HUES64 (cell line): Measurements from ENCODE around the gene NADK.
"Not testable (repeated sequence)": the region's sequence is repeated elsewhere in the genome, so short reads cannot be mapped to it uniquely, and the experiment has no call there.

Experiments
- H3K27ac ChIP-seq: 2 replicates; pipeline ENCODE4 v1.7.0; 2013; ENCODE audit warnings: low read depth, low read length, inconsistent platforms
- H3K27me3 ChIP-seq: 2 replicates; pipeline ENCODE4 v1.6.1; 2013; ENCODE audit warnings: mild to moderate bottlenecking, low read length; ENCODE audit not compliant: insufficient read depth
- H3K36me3 ChIP-seq: 2 replicates; pipeline ENCODE4 v1.6.1; 2013; ENCODE audit warnings: mild to moderate bottlenecking, low read length; ENCODE audit not compliant: insufficient read depth
- H3K4me1 ChIP-seq: 2 replicates; pipeline ENCODE4 v1.6.1; 2013; ENCODE audit warnings: mild to moderate bottlenecking, low read length, moderate library complexity; ENCODE audit not compliant: insufficient read depth
- H3K4me3 ChIP-seq: 2 replicates; pipeline ENCODE4 v1.5.1; 2013; ENCODE audit warnings: mild to moderate bottlenecking, low read length, moderate library complexity
- H3K9ac ChIP-seq: 2 replicates; pipeline ENCODE4 v1.6.1; 2013; ENCODE audit warnings: mild to moderate bottlenecking, low read depth, low read length
- H3K9me3 ChIP-seq: 2 replicates; pipeline ENCODE4 v1.6.1; 2013; ENCODE audit warnings: low read depth, low read length; ENCODE audit not compliant: insufficient read depth
- WGBS: fragments of 150-250, 120-280 bp; methylation state at CpG from one replicate; pipeline ENCODE4 v1.1.7; 2013; ENCODE audit warnings: missing lambda C conversion rate; 5-methylcytosine and 5-hydroxymethylcytosine counted together

Gene NADK

DNA sequence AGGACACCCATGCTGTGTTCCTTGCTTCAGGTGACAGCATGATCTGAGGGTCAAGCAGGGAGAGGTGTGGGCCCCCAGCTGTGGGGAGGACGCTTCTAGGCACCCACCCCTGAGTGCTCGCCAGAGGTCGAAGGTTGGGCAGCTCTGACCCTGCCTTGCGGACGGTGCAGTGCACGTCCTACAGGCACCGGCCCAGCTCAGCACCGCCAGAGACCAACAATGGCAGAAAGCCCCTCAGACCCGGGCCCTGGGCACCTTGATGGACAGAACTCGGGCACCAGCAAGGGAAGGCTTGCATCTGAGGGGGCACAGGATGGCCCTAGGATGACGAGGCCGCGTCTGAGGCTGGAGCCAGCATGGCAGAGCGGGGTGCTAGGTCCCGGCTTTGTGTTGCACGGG lies 24.7 kb downstream of the NADK start:
- peaks cover 52% of the 10 kb centered on the region for H3K36me3 ChIP-seq
- WGBS = 95% methylated on average over 16 of the region's 16 CpGs
- no peak overlapping the region for H3K9ac ChIP-seq
- no peak overlapping the region for H3K27ac ChIP-seq
- no peaks in the 10 kb centered on the region for H3K27me3 ChIP-seq
- no peaks in the 10 kb centered on the region for H3K9me3 ChIP-seq
- H3K4me3 ChIP-seq = no peak overlapping the region
- no peaks in the 10 kb centered on the region for H3K4me1 ChIP-seq

- Histone ChIP-seq H3K9ac (no peak overlapping the region), H3K9me3 (no peaks in the 10 kb centered on the region), H3K4me3 (no peak overlapping the region), H3K27me3 (no peaks in the 10 kb centered on the region), H3K27ac (no peak overlapping the region; the same call in 1 of the 2 replicates), H3K36me3 (peaks cover 45% of the 10 kb centered on the region), H3K4me1 (no peaks in the 10 kb centered on the region)
- WGBS = 86% methylated on average over 37 of the region's 37 CpGs
Observed at GRCh38 chr1:1752636-1753606, 25.3 kb downstream of the NADK start.

DNA sequence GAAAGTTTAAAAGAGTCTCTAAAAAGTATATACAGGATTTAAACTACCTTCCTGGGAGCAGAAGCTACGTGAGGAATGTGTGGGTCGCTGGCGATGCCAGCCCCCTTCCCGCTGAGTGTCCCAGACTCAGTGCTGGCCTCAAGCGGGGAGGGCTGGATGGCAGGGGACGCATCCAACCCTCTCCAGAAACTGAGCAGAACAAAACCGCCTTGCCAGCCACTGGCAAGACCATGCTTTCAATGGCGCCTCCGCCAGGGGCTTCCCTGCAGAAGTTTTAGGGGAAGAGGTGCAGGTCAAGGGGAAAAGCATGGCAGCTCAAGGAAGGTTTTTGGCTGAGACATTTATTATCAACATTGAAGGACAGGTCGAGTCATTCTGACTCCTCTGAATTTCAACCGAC lies 26.1 kb downstream of the NADK start:
- H3K9me3 ChIP-seq = no peaks in the 10 kb centered on the region
- H3K4me1 ChIP-seq = no peaks in the 10 kb centered on the region
- WGBS = 89% methylated on average over 11 of the region's 11 CpGs
- H3K36me3 ChIP-seq = peaks cover 42% of the 10 kb centered on the region
- no peaks in the 10 kb centered on the region for H3K27me3 ChIP-seq
- no peak overlapping the region for H3K9ac ChIP-seq
- H3K27ac ChIP-seq = no peak overlapping the region
- H3K4me3 ChIP-seq = no peak overlapping the region

DNA sequence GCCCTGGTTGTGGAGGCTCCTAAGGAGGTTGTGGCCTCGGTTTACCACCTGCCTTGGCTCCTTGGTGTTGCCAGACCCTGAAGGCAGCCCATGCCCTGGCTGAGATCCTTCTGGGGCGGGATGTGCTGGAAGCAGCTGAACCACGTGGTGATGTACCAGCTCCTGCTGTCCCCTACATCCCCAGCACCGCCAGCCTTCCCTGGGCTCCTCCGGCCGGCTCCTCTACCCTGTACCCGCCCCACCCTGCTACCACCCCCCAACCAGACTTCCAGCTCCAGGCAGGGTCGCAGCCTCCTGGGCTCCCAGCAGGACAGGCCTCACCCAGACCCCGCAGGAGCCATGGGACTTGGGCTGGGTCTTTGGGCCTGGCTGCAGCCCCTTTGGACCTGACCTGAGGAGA lies 28.3 kb downstream of the NADK start:
- H3K27me3 ChIP-seq = not testable (repeated sequence)
- 82% methylated on average over 6 of the region's 9 CpGs for whole genome bisulfite sequencing

GRCh38 chr1:1748686-1749321 lies 29.5 kb downstream of the NADK start:
- Histone ChIP-seq H3K27me3 (no peaks in the 10 kb centered on the region), H3K27ac (0 out of 2 replicates have a peak overlapping the region, but pooled peaks have one; percentile 35), H3K9me3 (no peaks in the 10 kb centered on the region), H3K9ac (no peak overlapping the region), H3K36me3 (peaks cover 13% of the 10 kb centered on the region), H3K4me1 (no peaks in the 10 kb centered on the region), H3K4me3 (no peak overlapping the region)
- 80% methylated on average over 18 of the region's 18 CpGs for WGBS

More for the DNA sequence above, 28.3 kb downstream of the NADK start:
- H3K4me3 ChIP-seq, H3K4me1 ChIP-seq, H3K9ac ChIP-seq, H3K27ac ChIP-seq, H3K9me3 ChIP-seq: not testable (repeated sequence)
- H3K36me3 ChIP-seq = peaks cover 22% of the 10 kb centered on the region

DNA sequence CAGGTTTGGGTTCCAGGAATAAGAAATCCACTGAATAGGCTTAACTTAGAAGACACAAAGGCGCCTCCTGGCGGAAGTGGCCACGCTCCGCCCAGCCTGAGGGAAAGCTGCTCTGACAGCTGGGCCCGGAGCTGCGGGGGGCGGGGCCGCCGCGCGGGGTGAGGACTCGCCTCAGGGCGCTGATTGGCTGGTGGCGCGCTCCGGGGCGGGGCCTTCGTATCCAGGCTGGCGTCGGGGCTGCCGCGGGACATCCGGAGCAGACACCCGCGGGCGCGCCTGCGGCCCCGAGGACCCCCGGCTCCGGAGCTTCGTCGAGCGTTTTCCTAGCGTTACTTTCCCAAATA lies 31.7 kb downstream of the NADK start:
- H3K9ac ChIP-seq, H3K36me3 ChIP-seq, H3K4me1 ChIP-seq, H3K4me3 ChIP-seq, H3K27me3 ChIP-seq, H3K27ac ChIP-seq, H3K9me3 ChIP-seq: not testable (repeated sequence)
- no CpG with 5 or more reads among the region's 35 CpGs for WGBS

DNA sequence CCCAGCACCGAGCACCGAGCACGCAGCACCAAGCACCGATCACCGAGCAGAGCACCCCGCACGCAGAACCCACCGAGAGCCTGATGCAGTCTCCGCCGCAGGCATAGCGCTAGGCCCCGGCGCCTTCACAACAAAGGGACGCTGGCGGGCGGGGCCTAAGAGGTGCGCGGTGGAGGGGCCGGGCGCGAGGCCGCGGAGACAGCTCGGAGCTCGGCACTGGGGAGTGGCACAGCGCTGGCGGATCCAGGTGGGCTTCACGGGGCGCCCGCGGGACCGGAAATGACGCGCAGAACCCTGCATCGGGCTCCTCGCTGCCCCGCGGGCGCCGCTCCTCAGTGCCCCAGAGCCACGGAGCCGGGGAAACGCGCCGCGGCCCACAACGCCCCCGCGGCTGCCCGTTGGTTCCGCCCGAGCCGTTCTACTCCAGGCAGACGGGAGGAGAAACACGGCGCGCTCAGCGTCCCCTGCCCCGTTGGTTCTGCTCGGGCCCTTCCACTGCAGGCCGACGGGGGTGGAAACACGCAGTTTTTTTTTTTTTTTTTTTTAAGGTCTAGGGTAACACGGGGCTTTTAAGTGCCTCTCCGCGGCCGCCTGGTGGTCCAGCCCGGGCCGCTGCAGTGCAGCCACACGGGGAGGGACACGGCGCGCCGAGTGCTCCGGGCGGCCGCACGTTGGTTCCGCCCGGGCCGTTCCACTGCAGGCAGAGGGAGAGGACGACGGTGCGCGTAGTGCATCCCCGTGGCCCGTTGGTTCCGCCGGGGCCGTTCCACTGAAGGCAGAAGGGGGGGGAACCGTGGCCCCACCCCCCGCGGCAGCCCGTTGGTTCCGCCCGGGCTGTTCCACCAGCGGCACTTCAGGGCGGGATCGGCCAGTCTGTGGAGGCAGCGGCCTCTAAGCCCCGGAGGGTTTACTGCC lies 32.4 kb downstream of the NADK start:
- not testable (repeated sequence) for H3K27me3 ChIP-seq, H3K36me3 ChIP-seq, H3K4me1 ChIP-seq, H3K9me3 ChIP-seq
- peak overlapping the region; percentile 45 for H3K4me3 ChIP-seq
- H3K27ac ChIP-seq = peak overlapping the region; percentile 81; the same call in 1 of the 2 replicates
- peak overlapping the region; percentile 79 for H3K9ac ChIP-seq
- 0% methylated on average over 6 of the region's 101 CpGs for WGBS

DNA sequence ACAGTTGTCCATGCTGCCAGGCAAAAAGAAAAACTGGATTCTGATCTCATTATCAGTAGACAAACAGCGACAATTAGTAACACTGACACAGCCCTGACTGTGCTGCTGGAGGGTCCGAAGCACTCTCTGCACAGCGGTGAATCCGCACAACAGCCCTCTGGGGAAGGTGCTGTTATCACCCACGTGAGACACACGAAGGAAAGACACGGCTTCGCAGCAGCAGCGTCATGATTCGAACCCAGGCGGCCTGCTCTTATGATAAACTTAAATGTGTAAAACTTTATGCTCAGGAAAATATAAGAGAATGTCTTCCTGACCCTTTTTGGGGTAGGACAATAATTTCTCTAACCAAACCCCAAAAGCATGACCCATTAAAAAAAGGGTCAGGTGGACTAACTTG lies 35.7 kb downstream of the NADK start:
- not testable (repeated sequence) for H3K4me3 ChIP-seq, H3K27ac ChIP-seq
- 93% methylated on average over 11 of the region's 11 CpGs for WGBS

GRCh38 chr1:1741013-1741412 lies 37.3 kb downstream of the NADK start:
- H3K27ac ChIP-seq, H3K36me3 ChIP-seq, H3K9ac ChIP-seq, H3K9me3 ChIP-seq, H3K4me1 ChIP-seq, H3K4me3 ChIP-seq, H3K27me3 ChIP-seq: not testable (repeated sequence)
- 89% methylated on average over 12 of the region's 12 CpGs for WGBS

More for the DNA sequence above, 35.7 kb downstream of the NADK start:
- H3K36me3 ChIP-seq, H3K27me3 ChIP-seq, H3K4me1 ChIP-seq, H3K9ac ChIP-seq, H3K9me3 ChIP-seq: not testable (repeated sequence)

DNA sequence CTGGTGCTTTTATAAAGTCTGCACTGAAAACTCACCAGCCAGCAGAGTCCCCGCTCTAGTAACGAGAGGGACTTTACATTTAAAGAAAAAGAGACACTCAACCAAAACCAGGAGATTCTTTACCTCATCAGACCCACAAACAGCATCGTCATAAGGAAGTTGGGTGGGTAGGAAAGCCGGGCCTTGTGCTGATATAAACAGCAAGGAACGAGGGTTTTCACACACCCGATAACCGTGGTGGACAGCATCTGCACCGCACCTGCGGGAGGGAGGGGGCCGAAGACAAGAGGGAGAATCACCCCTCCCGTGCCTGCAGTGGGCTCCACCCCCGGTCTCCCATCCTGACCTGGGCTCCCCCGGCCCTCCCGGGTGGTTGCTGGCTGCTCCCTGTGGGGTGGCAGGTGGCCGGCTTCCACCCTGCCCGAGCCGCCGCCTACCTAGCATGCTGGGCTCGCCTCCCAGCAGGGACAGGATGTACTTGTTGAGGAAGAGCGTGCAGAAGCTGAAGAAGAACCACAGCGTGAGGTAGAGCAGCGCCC lies 39.4 kb downstream of the NADK start:
- WGBS = 91% methylated on average over 4 of the region's 22 CpGs
- not testable (repeated sequence) for H3K4me3 ChIP-seq, H3K27me3 ChIP-seq, H3K9me3 ChIP-seq, H3K4me1 ChIP-seq, H3K27ac ChIP-seq, H3K36me3 ChIP-seq, H3K9ac ChIP-seq
